Dendritic cell treated with granulocyte-macrophage colony-stimulating factor and Interleukin-4, amounts not matched to agents 40 ng/mL and 50 ng/mL, for 4 days (primary cell): Measurements from ENCODE around the gene FABP1.

Source experiments
- H3K27ac Mint-ChIP-seq: one replicate; pipeline ENCODE4 v1.8.0; 2022; ENCODE audit warnings: mild to moderate bottlenecking, mixed read lengths
- H3K27me3 Mint-ChIP-seq: one replicate; pipeline ENCODE4 v1.8.0; 2022; ENCODE audit warnings: mild to moderate bottlenecking, mixed read lengths
- H3K36me3 Mint-ChIP-seq: one replicate; pipeline ENCODE4 v1.8.0; 2022; ENCODE audit warnings: low read depth, mixed read lengths
- H3K4me1 Mint-ChIP-seq: one replicate; pipeline ENCODE4 v1.8.0; 2022; ENCODE audit warnings: low read depth, mixed read lengths
- H3K4me3 Mint-ChIP-seq: one replicate; pipeline ENCODE4 v1.8.0; 2022; ENCODE audit warnings: mild to moderate bottlenecking, moderate library complexity, mixed read lengths
- H3K9me3 Mint-ChIP-seq: one replicate; pipeline ENCODE4 v1.8.0; 2022; ENCODE audit warnings: mixed read lengths
- intact Hi-C: fragments of 100-400 bp; cut with micrococcal nuclease; formaldehyde crosslinking; loops from one replicate; pipeline ENCODE4 v1.15.0; 2022

Gene FABP1

DNA sequence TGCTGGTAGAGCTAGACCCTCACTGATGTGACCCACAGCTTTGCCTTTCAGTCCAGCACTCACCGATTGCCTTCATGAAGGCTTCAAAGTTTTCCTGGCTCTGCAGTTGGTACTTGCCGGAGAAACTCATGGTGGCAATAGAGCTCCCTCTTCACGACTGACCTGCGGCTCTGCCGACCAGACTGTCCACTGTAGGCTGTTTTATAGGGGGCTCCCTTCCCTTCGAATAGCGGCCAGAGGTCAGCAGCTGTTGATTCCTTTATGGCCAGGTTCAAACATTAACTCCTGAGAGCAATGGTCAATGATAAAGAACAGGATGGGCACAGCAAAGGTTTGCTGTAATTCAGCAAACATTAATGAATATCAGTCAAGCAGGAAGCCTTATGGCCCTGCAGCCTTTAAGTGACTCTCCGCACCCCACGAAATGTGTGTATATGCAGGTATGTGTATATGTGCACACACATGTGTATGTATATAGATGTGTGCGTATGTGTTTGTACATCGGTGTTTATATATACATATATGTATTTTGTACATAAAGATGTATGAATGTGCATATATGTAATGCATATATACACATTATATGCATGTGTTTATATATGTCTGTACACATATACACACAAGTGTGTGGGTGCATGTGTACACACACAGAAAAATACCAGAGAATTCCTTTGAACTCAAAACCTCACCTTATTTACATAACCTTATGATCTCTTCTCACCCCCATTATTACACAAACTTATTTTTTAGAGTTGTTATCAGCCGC lies at the start of gene FABP1:
TSS of gene FABP1 (minus strand) at position 175 of the 766 bp plus-strand sequence. CDS start at position 130, 45 bp downstream.
- Mint-ChIP-seq H3K27me3 (peaks cover 5% of the 10 kb centered on the region), H3K4me3 (no peak within 1 kb of the TSS), H3K4me1 (no peaks in the 10 kb centered on the region), H3K36me3 (no peaks in the 10 kb centered on the region), H3K27ac (no peak within 1 kb of the TSS), H3K9me3 (no peaks in the 10 kb centered on the region)
- intact Hi-C loops = no loop called here

DNA sequence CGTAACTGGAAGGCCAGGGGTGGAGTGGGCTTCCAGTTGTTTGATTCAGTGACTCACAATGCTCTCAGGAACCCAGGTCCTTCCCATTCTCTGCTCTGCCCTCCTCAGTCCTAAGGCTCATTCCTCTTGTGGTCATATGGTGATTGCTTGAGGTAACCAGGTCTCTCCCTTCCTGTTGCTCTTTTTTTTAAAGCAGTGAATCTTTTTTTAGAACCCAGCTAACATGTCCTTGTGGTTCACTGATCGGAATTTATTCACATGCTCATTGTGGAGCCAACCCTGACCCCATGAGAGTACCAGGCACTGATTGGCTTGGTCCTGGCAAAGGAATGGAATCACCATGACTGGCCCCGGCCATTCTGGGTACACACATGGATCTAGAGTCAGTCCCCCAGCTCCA lies 49.7 kb upstream of the FABP1 start:
- Mint-ChIP-seq H3K27me3 (peaks cover 8% of the 10 kb centered on the region), H3K27ac (no peak overlapping the region), H3K4me1 (no peaks in the 10 kb centered on the region)

DNA sequence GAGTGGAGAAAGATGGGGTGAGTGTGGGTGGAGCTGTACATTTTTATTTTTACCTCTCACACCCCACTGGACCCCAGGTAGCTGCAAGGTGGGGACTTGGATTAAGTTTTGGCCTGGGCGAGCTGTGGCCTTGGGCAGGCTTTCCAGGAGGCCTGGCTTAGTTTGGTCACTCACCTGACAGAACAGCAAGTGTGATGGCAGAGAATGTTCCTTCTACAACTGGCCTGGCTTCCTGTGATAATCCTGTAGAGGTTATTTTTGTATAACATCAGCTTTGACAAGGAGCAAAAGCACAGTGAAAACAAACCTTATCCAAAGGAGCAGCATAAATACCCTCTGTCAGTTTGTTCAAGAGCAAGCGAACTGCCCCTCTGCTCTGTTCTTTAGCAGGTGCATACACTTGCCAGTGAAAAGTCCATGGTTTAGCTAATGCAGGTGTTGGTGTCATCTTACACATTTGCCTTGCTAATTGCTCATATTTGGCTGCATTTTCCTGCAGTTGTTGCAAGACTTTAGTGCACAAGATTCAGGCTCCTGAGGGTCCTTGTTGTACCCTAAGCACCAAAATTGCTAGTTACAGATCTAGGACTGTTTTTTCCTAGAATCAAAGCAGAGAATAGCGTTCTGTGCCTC lies 48.6 kb upstream of the FABP1 start:
- Mint-ChIP-seq H3K4me1 (peaks cover 2% of the 10 kb centered on the region), H3K27me3 (peaks cover 10% of the 10 kb centered on the region), H3K36me3 (no peaks in the 10 kb centered on the region), H3K27ac (no peak overlapping the region), H3K9me3 (no peaks in the 10 kb centered on the region), H3K4me3 (no peak overlapping the region)
- intact Hi-C loops = no loop called here

More for the DNA sequence above, 49.7 kb upstream of the FABP1 start:
- no peaks in the 10 kb centered on the region for H3K9me3 Mint-ChIP-seq
- H3K36me3 Mint-ChIP-seq = no peaks in the 10 kb centered on the region
- no peak overlapping the region for H3K4me3 Mint-ChIP-seq
- intact Hi-C loops = no loop called here

DNA sequence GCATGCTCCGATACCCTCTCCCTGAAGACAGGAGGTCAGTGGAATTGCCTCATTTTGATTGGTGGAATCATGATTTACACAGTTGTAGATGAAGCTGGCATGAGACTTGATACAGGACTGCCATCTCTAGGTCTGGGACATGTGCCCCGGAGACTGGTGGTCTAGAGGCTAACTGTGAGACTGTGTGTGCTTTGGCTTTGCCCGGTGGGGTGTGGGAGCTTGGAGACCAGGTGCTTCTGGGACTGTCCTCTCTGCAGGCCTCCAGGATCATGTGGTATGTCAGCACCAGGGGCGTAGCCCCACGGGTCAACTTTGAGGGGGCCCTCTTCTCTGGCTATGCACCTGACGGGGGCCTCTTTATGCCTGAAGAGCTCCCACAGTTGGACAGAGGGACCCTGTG lies 45.0 kb upstream of the FABP1 start:
- no peak overlapping the region for H3K4me3 Mint-ChIP-seq

DNA sequence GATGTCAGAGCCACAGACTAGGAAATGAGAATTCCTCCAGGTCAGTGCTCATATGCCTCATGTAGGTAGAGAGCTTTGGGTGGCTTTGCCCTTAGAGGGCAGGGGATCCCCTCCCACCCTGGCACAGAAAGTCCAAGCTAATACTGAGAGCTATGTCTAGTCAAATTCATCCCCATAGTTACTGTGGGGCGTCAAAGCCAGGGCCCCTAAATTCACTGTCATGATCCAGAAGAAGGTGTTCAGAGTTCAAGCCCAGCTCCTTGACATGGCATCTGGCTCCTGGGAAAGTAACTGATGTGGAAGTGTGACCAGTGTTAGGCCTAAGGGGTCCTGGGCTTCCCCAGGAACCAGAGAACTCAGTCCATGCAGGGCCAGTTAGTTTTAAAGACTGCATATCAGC lies 44.1 kb upstream of the FABP1 start:
- Mint-ChIP-seq H3K4me3 (no peak overlapping the region), H3K27me3 (peaks cover 15% of the 10 kb centered on the region), H3K9me3 (no peaks in the 10 kb centered on the region), H3K27ac (no peak overlapping the region), H3K36me3 (no peaks in the 10 kb centered on the region), H3K4me1 (peaks cover 28% of the 10 kb centered on the region)
- intact Hi-C loops = no loop called here

More for the DNA sequence above, 45.0 kb upstream of the FABP1 start:
- intact Hi-C loops = no loop called here
- Mint-ChIP-seq H3K9me3 (no peaks in the 10 kb centered on the region), H3K4me1 (peaks cover 25% of the 10 kb centered on the region), H3K36me3 (no peaks in the 10 kb centered on the region), H3K27me3 (peaks cover 19% of the 10 kb centered on the region), H3K27ac (peak overlapping the region; percentile 11)

DNA sequence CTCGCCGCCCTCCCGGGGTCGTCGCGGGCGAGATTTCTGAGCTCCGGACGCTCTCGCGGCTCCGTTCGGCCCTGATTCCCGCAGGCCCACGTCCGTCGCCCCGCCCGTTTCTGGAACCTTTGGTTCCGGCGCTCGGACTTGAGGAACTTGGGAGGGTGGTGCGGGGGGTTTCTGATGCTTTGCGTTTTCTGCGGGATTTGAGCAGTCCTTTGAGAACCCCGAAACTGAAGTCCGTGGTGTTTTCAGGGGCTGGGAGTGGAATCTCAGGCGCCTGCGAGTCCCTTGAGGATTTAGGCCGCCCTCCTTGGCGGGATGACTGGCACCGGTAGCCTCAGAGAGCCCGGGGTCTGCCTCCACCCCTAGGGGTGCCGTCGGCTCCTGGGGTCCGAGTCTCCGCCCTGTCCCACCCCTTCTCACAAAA lies 42.6 kb upstream of the FABP1 start:
- peak overlapping the region; percentile 80 for H3K4me3 Mint-ChIP-seq
- intact Hi-C loops = no loop called here
- H3K4me1 Mint-ChIP-seq = peaks cover 28% of the 10 kb centered on the region
- no peaks in the 10 kb centered on the region for H3K9me3 Mint-ChIP-seq
- peak overlapping the region; percentile 88 for H3K27ac Mint-ChIP-seq
- H3K27me3 Mint-ChIP-seq = peaks cover 15% of the 10 kb centered on the region
- no peaks in the 10 kb centered on the region for H3K36me3 Mint-ChIP-seq

DNA sequence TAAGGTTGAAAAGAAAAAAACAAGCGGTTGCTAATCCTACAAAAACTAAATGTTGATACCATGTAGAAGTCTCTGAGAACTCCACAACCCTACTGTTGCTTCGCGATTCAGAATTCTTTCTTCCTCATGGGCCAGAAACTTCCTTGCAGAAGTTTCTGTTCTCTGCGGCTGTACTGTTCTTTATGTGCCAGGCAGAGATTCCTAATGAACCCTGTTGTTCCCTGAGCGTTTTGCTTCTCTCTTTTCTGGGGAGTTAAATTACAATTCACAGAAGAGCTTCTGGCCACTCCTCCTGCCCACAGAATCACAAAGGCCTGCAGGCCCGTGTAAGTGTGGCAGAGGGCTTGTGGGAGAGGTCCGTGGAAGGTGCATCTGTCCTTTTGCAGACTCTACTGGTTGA lies 40.5 kb upstream of the FABP1 start:
- no peaks in the 10 kb centered on the region for H3K9me3 Mint-ChIP-seq
- peak overlapping the region; percentile 88 for H3K27ac Mint-ChIP-seq
- intact Hi-C loops = no loop called here
- H3K36me3 Mint-ChIP-seq = no peaks in the 10 kb centered on the region
- peaks cover 17% of the 10 kb centered on the region for H3K27me3 Mint-ChIP-seq
- no peak overlapping the region for H3K4me3 Mint-ChIP-seq
- H3K4me1 Mint-ChIP-seq = peaks cover 28% of the 10 kb centered on the region

DNA sequence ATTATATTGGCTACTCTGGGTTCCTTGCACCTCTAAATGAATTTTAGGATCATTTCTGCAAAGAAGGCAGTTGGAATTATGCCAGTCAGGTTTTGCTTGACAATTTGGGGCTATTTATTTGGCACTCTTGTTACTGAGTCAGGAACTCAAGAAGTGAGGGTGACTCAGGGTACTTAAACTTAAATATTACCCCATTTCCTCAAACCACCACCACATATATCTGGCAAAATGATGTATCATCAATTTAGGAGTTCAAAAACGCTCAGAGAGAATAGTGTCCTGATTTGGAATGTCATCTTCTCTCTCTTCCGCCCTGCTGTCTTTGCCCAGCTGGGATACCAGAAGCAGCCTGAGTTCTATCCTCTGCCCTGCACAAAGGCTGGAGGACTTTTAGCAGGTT lies 39.9 kb upstream of the FABP1 start:
- H3K4me1 Mint-ChIP-seq = peaks cover 28% of the 10 kb centered on the region
- no peaks in the 10 kb centered on the region for H3K9me3 Mint-ChIP-seq
- no peak overlapping the region for H3K27ac Mint-ChIP-seq
- H3K27me3 Mint-ChIP-seq = peaks cover 16% of the 10 kb centered on the region
- intact Hi-C loops = no loop called here
- peak overlapping the region; percentile 6 for H3K4me3 Mint-ChIP-seq
- H3K36me3 Mint-ChIP-seq = no peaks in the 10 kb centered on the region

DNA sequence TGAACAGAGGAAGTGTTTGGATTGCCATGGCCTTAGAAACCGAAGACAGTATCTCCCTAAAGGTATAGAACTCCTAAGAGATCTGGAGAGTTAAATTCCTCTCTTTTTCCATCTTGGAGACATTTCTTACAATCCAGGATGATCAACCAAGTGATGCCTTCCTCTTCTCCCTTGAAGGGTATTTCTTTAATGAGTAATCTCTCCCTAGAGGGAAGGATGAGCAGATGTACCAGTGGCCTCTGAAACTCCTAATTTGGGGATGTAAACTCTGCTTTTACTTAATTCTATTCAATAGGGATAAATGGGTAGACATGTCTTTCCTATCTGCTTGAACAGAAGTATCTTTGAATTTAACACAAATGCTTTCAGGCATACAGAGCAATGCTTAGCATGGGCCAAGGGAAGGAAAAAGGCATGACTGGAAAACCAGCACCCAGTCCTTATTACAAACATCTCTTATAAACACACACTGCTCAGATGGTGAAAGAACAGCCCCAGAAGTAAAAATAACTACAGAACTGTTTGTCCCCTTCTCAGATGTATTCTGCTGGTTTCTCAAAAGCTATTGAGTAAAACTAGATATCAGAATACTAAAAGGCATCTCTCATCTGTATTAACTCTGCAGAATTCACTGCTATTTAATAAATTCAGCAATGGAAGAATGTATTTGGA lies 37.6 kb upstream of the FABP1 start:
- Mint-ChIP-seq H3K4me1 (peaks cover 18% of the 10 kb centered on the region), H3K9me3 (no peaks in the 10 kb centered on the region), H3K36me3 (no peaks in the 10 kb centered on the region), H3K27ac (no peak overlapping the region), H3K4me3 (no peak overlapping the region), H3K27me3 (peaks cover 2% of the 10 kb centered on the region)
- intact Hi-C loops = no loop called here

DNA sequence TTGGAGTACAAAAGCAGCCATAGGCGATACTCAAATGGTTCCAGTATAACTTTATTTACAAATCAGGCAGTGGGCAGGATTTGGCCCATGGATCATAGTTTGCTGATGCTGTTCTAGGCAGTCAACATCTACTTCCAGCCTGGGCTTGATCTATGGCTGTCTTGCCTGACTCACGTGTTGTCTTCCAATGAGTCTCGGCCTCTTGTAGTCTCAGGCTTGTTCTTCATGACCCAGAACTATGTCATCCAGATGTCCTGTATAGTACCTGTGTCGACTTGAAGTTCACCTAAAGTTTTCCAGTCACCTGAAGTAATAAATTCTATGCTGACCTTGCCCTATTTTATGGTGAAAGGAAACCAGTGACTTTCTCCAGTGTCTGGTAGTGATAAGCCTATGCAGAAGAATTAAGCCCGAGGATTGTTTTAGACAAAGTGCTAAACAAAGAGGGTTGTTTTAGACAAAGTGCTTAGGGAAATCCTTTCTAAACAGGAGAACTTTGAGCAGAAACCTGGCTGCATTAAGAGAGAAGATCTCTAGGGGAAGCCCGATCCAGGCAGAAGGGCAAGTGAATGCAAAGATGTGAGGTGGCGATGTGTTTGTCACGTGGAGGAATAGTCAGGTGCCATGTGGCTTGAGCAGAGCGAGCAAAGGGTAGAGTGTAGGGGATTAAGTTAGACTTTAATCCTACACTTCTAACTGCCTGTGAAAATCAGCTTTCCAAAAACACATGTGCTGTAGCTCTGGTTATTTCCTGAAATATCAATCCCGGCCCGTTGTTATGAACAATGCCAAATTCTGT lies 33.8 kb upstream of the FABP1 start:
- Mint-ChIP-seq H3K27ac (no peak overlapping the region), H3K27me3 (peaks cover 2% of the 10 kb centered on the region), H3K9me3 (no peaks in the 10 kb centered on the region), H3K36me3 (no peaks in the 10 kb centered on the region), H3K4me1 (no peaks in the 10 kb centered on the region), H3K4me3 (no peak overlapping the region)
- intact Hi-C loops = loop anchor here (5.0 kb wide), 1 partner anchor 159 kb away; no protein-coding TSS in a partner anchor

DNA sequence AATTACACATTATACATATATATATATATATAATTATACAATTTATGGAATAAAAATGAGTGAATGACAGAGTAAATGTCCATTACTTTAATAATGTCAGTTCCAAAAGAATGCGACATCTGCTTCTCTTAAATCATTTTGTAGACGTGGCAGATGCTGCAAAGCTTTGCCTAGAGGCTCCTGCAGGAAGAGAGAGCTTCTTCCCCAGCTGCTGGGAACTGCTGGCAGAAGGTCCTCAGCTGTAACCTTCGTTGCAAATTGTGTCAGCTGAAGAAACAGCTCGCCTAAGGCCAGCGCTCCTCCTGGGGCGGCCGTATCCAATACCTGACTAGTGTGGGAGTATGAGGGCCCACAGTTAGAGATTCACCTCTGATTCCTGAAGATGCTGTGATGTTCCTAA lies 32.7 kb upstream of the FABP1 start:
- no peaks in the 10 kb centered on the region for H3K4me1 Mint-ChIP-seq
- H3K27me3 Mint-ChIP-seq = peaks cover 2% of the 10 kb centered on the region
- H3K36me3 Mint-ChIP-seq = no peaks in the 10 kb centered on the region
- H3K27ac Mint-ChIP-seq = no peak overlapping the region
- H3K9me3 Mint-ChIP-seq = no peaks in the 10 kb centered on the region
- no peak overlapping the region for H3K4me3 Mint-ChIP-seq
- intact Hi-C loops = loop anchor here (1.0 to 5.0 kb wide), 2 partner anchors 100 to 158 kb away; no protein-coding TSS in a partner anchor

DNA sequence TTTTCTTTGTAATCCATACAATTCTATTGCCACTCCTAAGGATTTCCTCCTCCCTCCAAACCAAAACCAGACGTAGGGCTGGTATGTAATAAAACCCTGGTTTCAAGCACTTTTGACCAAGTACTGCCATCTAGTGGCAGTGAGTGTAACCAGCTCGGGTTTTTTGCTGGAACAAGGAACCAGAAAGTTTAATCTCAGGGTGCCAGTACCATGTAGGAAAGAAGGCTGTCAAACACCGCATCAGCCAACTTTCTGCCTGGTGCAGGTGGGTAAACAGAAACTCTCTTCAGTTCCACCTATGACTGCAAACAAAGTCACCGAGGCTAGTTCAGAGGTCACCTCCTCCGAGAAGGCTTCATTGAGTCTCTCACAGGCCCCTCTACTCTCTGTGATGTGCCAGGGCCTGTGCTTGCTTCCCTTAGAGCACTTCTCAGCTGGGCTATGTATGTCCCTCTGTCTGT lies 32.1 kb upstream of the FABP1 start:
- intact Hi-C loops = loop anchor here (1.0 to 5.0 kb wide), 2 partner anchors 100 to 158 kb away; no protein-coding TSS in a partner anchor
- peaks cover 2% of the 10 kb centered on the region for H3K27me3 Mint-ChIP-seq
- no peaks in the 10 kb centered on the region for H3K36me3 Mint-ChIP-seq
- H3K9me3 Mint-ChIP-seq = no peaks in the 10 kb centered on the region
- H3K4me1 Mint-ChIP-seq = peaks cover 1% of the 10 kb centered on the region
- no peak overlapping the region for H3K27ac Mint-ChIP-seq
- H3K4me3 Mint-ChIP-seq = no peak overlapping the region

DNA sequence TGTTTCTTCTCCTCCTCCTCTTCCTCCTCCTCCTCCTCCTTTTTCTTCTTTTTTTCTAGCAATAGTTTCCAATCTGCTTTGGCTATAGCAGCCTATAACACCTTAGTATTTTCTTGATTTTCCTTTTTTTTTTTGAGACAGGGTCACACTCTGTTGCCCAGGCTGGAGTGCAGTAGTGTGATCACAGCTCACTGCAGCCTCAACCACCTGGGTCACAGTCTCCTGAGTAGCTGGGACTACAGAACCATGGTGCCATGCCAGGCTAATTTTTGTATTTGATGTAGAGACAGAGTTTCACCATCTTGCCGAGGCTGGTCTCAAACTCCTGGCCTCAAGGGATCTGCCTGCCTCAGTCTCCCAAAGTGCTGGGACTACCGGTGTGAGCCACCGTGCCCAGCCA lies 31.6 kb upstream of the FABP1 start:
- Mint-ChIP-seq H3K27ac (no peak overlapping the region), H3K4me1 (peaks cover 6% of the 10 kb centered on the region), H3K36me3 (no peaks in the 10 kb centered on the region), H3K9me3 (no peaks in the 10 kb centered on the region), H3K27me3 (peaks cover 1% of the 10 kb centered on the region), H3K4me3 (no peak overlapping the region)
- intact Hi-C loops = no loop called here
